ENCODE data around the gene TRDN.

GRCh38 chr6:123215211-123215610, 421.5 kb downstream of the TRDN start:
- TF ChIP-seq SCRT1 (tag by site-specific recombination; IDR thresholded peaks at IDR 0.05; ENCODE audit: borderline replicate concordance), result no peak
- TF ChIP-seq CTCF (tag by site-specific recombination; IDR thresholded peaks at IDR 0.05), result no peak
- TF ChIP-seq ZEB2 (tag by site-specific recombination; IDR thresholded peaks at IDR 0.05), result no peak
- no peak for TF ChIP-seq GLI2 (tag by site-specific recombination; IDR thresholded peaks at IDR 0.05; ENCODE audit: borderline replicate concordance, low read depth)
- no peak for TF ChIP-seq HOXA7 (CRISPR knock-in tag; IDR thresholded peaks at IDR 0.05; ENCODE audit: borderline replicate concordance)
- TF ChIP-seq TCF7L2 (IDR thresholded peaks at IDR 0.05; ENCODE audit: borderline replicate concordance, low read depth, low read length), result no peak
- no peak for TF ChIP-seq ZBTB21 (tag by site-specific recombination; IDR thresholded peaks at IDR 0.05)

Measured in HEK293 (cell line).